ENCODE data around the gene IL19.

- TF ChIP-seq EZH2phosphoT487 (conservative IDR thresholded peaks at IDR 0.05; ENCODE audit: low read length): no peak
- no peak for TF ChIP-seq CTCF (IDR thresholded peaks at IDR 0.05; ENCODE audit: insufficient read depth, low read length, poor library complexity, severe bottlenecking)
These were observed 64.6 kb downstream of the IL19 start for GRCh38 chr1:206835186-206835585.
